Right renal pelvis (tissue), 4 donors: ENCODE measurements around the gene HAUS3. TPM values are rescaled to one million over a fixed set of nuclear protein-coding genes. Genes with fewer than 3 reads are reported as not detected.

Source experiments
- DNase-seq, 4 donors: peaks; one replicate each; pipeline ENCODE4 v3.0.0-alpha.2; 2013; ENCODE audit warnings: low read depth in 4 of 4, low spot score in 3 of 4, missing footprints in 1 of 4
- polyA plus RNA-seq, 4 donors: library from polyadenylated mRNA; unstranded; fragments of 120-200 nt; gene quantifications; one replicate each; pipeline ENCODE4 v1.2.1, GENCODE V29; 2013; ENCODE audit not compliant: insufficient read length in 4 of 4

Gene HAUS3, protein sequence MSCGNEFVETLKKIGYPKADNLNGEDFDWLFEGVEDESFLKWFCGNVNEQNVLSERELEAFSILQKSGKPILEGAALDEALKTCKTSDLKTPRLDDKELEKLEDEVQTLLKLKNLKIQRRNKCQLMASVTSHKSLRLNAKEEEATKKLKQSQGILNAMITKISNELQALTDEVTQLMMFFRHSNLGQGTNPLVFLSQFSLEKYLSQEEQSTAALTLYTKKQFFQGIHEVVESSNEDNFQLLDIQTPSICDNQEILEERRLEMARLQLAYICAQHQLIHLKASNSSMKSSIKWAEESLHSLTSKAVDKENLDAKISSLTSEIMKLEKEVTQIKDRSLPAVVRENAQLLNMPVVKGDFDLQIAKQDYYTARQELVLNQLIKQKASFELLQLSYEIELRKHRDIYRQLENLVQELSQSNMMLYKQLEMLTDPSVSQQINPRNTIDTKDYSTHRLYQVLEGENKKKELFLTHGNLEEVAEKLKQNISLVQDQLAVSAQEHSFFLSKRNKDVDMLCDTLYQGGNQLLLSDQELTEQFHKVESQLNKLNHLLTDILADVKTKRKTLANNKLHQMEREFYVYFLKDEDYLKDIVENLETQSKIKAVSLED
- 10 to 100 TPM; 18.7 to 23.1 (median 22.4) TPM for polyA plus RNA-seq

DNA sequence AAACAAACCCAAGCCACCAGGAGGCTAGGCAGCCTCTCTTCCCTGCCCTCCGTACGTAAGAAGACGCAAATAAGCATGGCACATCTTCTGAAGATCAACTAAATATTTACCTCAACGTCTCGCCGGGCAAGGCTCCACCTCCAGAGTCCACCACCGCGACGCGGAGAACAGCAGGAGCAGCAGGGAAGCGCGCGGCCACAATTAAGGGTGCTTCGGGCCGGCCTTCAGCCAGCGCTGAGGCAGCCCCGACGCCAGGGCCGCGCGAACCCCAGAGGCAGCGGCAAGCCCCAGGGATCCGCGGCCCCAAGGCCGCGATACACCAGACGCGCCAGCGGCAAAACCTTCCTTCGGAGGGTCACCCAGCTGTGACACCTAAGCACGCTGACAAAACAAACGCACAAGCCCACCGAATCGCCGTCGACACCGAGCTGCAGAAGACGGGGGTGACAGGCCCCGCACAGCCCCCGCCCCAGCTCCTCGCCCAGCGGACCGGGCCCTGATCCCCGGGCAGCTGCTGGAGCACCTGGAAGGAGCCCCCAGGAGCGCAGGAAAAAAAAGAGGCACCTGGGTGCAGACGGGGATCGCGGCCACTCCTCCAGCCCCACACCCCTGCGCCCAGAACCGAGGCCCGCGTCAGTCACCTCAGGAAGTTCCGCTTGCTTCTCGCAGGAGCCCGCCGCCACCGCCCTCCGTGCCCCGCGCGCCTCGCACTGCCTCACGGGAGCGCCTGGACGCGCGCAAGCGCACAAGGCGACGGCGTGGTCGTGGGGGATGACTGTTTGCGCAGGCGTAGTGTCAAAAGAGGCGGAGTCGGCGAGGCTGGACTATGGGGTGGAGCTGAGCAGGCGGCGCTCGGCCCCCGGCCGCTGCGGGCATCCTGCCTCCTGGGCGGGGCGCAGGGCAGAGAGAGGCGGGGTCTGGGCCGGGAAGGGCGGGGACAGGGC, at the start of gene HAUS3, which contains the start of gene POLN:
HAUS3 (minus strand) TSS at position 712 of the 944 bp plus-strand sequence. CDS start 1,175 bp downstream, outside the sequence.
POLN (minus strand) TSS at position 712 of the 944 bp plus-strand sequence. CDS start 12,890 bp downstream, outside the sequence.
- DNase-seq = peak; percentile 94 to 98 (median 96)

DNA sequence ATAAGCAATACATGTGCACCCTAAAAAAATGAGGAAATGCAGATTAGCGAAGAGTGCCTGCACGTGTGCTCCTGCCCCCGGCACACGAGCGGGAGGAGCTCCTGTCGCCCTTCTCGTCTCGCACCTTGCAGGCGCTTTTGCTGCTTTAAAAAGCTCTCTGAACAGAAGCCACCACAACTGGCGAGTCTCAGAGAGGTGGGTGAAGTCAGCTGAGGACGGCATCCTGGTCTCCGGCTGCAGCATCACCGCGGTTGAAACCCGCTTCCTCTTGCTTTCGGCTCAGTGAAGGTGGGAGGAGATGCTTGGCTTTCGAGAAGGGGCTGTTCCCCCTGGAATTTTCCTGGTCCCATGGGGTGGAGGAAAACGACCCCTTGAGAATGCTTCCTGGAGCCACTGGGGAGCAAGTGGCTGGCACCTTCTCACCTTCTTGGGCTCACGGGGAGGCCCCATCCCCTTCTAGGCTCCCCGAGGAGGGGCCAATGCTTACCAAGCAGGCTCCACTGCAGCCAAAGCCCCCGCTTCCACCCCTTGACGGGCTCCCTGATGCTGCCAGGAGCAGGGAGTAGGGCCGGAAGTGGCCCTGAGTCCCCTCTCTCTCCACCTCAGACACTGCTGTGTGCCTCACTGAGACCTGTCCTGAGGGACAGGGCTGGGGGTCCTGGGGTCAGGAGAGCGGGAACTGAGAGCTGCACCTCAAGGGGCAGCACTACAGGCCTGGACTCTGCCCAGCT, 49.2 kb upstream of the HAUS3 start:
- DNase-seq = no peak

- DNase-seq = no peak
Observed at GRCh38 chr4:2290488-2290887, 48.6 kb upstream of the HAUS3 start.

DNA sequence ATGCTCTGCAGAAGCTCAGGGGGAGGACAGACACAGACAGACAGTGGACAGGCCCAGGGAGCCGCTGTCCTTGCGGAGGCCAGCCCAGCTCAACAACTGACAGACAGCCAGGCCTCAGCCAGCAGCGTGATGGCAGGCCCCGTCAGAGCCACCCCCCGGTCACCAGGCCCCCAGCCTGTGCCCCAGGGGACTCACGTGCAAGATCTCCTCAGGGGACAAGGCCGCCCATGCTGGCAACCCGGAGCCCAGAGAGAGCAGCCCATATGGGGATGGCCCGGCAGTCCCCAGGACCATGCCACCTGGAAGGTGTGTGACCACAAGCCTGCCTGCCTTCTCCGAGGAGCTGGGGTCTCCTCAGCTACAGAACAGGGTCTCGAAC, 48.0 kb upstream of the HAUS3 start:
- no peak for DNase-seq

DNA sequence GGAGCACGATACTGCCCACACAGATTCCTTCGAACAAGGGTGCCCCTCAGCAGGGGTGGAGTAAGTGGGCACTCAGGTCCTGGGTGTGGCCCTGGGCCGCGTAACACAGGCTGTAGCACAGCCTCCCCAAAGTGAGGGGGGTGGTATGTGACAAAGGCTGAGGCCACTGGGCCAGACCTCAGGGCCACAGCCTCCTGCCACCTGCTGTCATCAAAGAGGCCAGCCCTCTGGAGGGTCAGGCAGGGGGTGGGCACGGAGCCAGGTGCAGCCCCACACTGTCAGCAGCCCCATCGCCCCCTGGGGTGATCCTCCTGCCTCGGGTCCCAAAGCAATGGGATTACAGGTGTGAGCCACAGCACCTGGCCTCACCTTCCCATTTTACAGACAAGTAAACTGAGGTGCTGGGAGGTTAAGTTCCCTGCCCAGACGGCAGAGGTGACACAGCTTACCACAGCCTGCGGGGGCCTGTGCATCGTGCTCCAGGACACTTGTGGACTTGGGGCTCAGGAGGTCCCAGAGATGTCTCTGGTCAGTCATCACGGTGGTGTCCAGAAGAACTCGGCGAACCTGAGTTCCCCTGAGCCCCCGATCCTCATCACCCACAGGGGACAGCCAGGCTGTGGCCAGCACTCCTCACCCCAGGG, 47.5 kb upstream of the HAUS3 start:
- no peak for DNase-seq

GRCh38 chr4:2288051-2288541, 46.2 kb upstream of the HAUS3 start:
- no peak for DNase-seq

DNA sequence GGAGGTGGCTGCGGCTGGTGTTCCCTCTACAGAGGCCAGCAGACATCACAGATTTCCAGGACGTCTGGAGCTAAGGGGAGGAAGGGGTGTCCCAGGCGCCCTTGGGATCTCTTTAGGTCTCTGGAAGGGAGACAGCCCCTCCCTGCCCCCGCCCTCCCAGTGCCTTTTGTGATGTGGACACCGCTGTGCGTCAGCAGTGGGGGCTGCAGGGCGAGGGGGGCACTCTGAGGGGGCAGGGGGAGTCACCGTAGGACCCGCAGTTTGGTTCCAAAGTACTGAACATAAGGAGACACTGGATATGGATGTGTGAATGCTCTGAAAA, 45.6 kb upstream of the HAUS3 start:
- DNase-seq = no peak

- no peak for DNase-seq
Observed at GRCh38 chr4:2286904-2287593, 45.1 kb upstream of the HAUS3 start.

DNA sequence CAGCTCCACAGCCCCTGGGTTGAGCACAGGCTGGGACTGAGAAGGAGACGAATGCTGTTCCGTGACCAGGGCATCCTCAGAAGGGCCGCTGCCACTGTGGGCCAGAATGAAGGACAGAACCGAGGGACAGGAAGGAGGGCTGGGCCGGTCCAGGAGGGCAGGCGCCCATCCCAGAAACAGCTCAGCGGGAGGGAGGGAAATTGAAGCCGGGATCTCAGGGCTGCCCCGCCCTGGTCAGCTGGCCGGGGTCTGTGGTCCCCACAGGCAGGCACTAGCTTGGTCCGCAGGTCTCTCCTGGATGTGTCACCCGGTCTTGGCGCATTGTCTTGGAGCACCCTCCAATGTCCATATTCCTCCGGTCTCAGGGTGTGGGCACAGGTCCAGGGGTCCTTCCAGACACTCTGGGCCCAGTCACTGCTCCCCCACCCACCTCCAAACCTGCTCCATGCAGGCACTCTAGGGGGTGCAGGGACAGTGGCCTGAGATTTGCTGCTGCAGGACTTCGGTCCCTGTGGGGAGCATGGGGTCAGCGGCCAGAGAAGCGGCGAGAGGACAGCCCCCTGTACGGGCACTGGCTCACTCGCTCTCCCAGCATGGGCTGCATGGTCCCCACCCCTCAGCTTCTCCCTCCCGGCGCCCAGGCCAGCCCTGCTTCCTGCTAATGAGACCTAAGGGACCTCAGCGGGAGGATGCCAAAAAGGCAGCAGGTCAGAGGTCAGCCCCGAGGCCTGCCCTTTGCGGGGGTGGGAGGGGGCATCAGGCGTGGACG, 43.9 kb upstream of the HAUS3 start:
- DNase-seq = no peak

GRCh38 chr4:2284934-2285612, 43.2 kb upstream of the HAUS3 start:
- no peak for DNase-seq

GRCh38 chr4:2284161-2284933, 42.4 kb upstream of the HAUS3 start:
- DNase-seq = no peak

- DNase-seq = no peak
Observed at GRCh38 chr4:2283199-2283711, 41.3 kb upstream of the HAUS3 start.

GRCh38 chr4:2281575-2282343, 39.8 kb upstream of the HAUS3 start:
- DNase-seq = no peak

DNA sequence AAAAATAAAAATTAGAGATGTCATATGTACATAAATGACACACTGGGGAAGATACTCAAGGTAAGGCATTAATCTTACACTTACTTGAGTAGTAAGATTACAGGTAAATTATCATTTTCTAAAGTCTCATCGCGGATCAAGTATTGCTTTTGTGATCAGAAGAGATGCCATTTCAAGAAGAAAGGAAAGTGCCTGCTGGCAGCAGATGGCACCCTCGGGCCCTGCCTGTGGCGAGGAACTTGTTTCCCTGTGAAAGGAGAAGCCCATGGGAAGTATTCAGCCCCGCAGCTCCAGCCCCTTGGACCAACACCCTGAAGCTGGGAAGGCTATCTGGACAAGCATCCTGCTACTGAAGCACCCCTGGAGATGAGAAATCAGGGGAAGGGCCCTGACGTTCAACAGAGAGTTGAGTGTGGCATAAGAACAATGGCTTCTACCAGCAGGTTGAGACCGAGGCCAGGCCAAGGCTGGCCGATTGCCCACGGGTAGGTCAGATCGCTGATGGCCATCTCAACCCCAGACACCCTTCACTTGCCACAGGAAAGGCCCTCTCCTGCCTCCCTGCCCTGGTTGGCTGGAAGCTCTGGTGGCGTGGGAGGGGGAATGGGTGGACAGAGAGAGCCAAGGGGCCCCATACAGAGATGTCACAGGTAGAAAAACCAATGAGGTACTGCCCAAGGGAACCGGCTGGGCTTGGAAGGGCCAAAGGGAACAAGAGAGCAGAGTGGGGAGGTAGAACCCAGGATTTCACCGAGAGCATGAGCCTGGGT, 38.8 kb upstream of the HAUS3 start:
- no peak for DNase-seq

DNA sequence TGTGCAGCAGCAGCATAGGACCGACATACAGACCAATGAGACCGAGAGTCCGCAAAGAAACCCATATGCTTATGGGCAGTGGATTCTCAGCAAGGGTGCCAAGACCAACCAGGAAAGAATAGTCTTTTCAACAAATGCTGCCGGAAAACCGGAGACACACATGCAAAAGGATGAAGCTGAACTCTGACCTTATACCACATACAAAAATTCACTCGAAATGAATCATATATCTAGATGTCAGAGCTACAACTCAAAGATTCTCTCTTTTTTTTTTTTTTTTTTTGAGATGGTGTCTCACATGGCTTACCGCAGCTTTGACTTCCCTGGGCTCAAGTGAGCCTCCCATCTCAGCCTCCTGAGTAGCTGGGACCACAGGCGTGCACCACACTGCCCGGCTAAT, 36.0 kb upstream of the HAUS3 start:
- no peak for DNase-seq
